Thyroid gland (tissue), 4 donors: ENCODE measurements around the gene GRB2.

Source experiments
- CTCF ChIP-seq, 6 experiments: fragments of 200-600 bp in 3 of 6; fragments of 450-650 bp in 3 of 6; sonication (generic) in 3 of 6; IDR thresholded peaks; one replicate each; pipeline ENCODE4 v1.5.1; 2016 to 2019; ENCODE audit warnings: antibody characterized with exemption in 6 of 6, mild to moderate bottlenecking in 2 of 6, inconsistent platforms in 1 of 6, moderate library complexity in 1 of 6
- POLR2A ChIP-seq, 2 donors: fragments of 450-650 bp; IDR thresholded peaks; one replicate each; pipeline ENCODE4 v1.6.1; 2017; ENCODE audit warnings: antibody characterized with exemption in 2 of 2, mild to moderate bottlenecking in 2 of 2, moderate library complexity in 1 of 2

- TF ChIP-seq CTCF (IDR thresholded peaks at IDR 0.05) = no peak
- TF ChIP-seq POLR2A (IDR thresholded peaks at IDR 0.05) = no peak
These were observed 44.8 kb upstream of the GRB2 start for GRCh38 chr17:75450270-75450669.
